Uterus (tissue), 2 donors: ENCODE measurements around the gene WNT9A.

Experiments
- CTCF ChIP-seq, 4 experiments: fragments of 200-600 bp in 2 of 4; fragments of 450-650 bp in 2 of 4; sonication (generic) in 2 of 4; IDR thresholded peaks; one replicate each; pipeline ENCODE4 v1.5.1; 2016 to 2019; ENCODE audit warnings: antibody characterized with exemption in 4 of 4, mild to moderate bottlenecking in 2 of 4, moderate library complexity in 1 of 4
- POLR2A ChIP-seq, 2 donors: fragments of 450-650 bp; IDR thresholded peaks; one replicate each; pipeline ENCODE4 v1.6.1; 2016; ENCODE audit warnings: antibody characterized with exemption in 2 of 2, mild to moderate bottlenecking in 1 of 2, moderate library complexity in 1 of 2

GRCh38 chr1:227894831-227895451, 52.8 kb downstream of the WNT9A start:
- TF ChIP-seq CTCF (IDR thresholded peaks at IDR 0.05) (no peak), POLR2A (IDR thresholded peaks at IDR 0.05) (no peak)
